Activated naive CD4-positive, alpha-beta T cell treated with anti-CD3 and anti-CD28 coated beads, Interleukin-2, amount 10 ng/mL, durations not matched to agents 7 days and 5 days (primary cell): ENCODE results near the gene ABHD1.
A peak's percentile ranks its signal among the peaks of the same experiment; 100 is the strongest.

Experiments used
- CTCF ChIA-PET: fragments of 350-600 bp; sonication (Branson Sonifier 250); formaldehyde crosslinking; loops from one replicate; lab custom pipeline; 2021; ENCODE audit warnings: antibody characterized with exemption; lab: Charles Lee
- DNase-seq: peaks from one replicate; pipeline ENCODE4 v3.0.0-alpha.2; 2020
- H3K27ac Mint-ChIP-seq: one replicate; pipeline ENCODE4 v1.8.0; 2021; ENCODE audit warnings: mild to moderate bottlenecking, moderate library complexity, mixed read lengths
- H3K27me3 Mint-ChIP-seq: one replicate; pipeline ENCODE4 v1.8.0; 2021; ENCODE audit warnings: mild to moderate bottlenecking, mixed read lengths
- H3K36me3 Mint-ChIP-seq: one replicate; pipeline ENCODE4 v1.8.0; 2021; ENCODE audit warnings: mixed read lengths
- H3K4me1 Mint-ChIP-seq: one replicate; pipeline ENCODE4 v1.8.0; 2021; ENCODE audit warnings: mixed read lengths
- H3K4me3 Mint-ChIP-seq: one replicate; pipeline ENCODE4 v1.8.0; 2021; ENCODE audit warnings: mild to moderate bottlenecking, moderate library complexity, mixed read lengths
- H3K9me3 Mint-ChIP-seq: one replicate; pipeline ENCODE4 v1.8.0; 2021; ENCODE audit warnings: mixed read lengths

ABHD1 gene

DNA sequence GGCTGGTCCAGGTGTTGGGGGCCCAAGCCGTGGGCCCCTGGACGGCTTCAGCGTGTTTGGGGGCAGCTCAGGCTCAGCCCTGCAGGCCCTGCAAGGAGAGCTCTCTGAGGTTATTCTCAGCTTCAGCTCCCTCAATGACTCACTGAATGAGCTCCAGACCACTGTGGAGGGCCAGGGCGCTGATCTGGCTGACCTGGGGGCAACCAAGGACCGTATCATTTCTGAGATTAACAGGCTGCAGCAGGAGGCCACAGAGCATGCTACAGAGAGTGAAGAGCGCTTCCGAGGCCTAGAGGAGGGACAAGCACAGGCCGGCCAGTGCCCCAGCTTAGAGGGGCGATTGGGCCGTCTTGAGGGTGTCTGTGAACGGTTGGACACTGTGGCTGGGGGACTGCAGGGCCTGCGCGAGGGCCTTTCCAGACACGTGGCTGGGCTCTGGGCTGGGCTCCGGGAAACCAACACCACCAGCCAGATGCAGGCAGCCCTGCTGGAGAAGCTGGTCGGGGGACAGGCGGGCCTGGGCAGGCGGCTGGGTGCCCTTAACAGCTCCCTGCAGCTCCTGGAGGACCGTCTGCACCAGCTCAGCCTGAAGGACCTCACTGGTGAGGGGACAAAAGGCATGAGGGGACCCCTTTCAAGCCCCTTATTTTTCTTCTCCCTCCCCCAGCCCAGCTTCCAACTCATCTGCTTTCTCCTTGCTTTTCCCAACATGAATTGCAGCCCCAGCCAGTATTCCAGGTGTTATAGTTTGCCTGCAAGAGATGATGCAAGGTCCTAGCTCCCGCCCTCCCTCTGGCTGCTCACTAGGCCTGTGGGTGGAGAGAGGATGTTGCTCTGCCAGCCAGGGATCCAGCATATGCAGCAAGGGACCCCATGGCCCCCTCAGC, 40.0 kb upstream of the ABHD1 start:
- no peak for DNase-seq
- Mint-ChIP-seq H3K36me3 (peaks cover 3% of the 10 kb centered on the region), H3K27me3 (no peaks in the 10 kb centered on the region), H3K9me3 (no peaks in the 10 kb centered on the region), H3K27ac (peak overlapping the region; percentile 11), H3K4me1 (peaks cover 56% of the 10 kb centered on the region), H3K4me3 (no peak overlapping the region)
- CTCF ChIA-PET = interaction anchor here (1.2 to 3.2 kb wide), 3 partner anchors 9 to 122 kb away, joined by 4 to 21 read pairs (median 8); partner anchors contain the start of gene AGBL5

DNA sequence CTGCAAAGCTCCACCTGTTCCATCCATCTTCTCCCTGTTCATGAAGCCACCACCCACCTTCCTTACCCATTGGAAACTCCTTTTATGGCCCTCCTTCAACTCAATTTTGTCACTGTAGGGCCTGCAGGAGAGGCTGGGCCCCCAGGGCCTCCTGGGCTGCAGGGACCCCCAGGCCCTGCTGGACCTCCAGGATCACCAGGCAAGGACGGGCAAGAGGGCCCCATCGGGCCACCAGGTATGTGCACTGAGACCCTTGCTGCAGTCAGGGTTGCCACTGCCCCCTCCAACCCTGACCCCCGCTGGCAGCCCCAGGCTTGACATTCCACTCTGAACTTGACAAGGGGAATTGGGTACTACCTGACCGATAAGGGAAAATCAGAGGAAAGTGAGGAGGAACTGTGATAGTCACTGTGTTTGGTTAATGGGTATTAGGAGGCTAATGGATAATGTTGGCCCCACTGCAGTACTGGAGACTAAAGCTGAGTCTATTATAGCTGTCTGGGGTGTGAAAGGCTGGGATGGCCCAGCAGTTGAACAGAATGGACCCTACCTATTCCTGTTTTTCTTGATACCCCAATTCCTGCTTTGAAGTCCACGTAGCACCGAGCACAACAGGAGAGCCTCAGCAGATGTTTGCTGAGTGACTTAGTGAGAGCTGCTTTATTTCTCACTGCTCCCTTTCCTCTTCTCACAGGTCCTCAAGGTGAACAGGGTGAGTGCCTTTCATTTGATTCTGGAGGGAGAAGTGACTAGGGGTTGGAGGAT, 39.1 kb upstream of the ABHD1 start:
- H3K27ac Mint-ChIP-seq = no peak overlapping the region
- CTCF ChIA-PET = interaction anchor here (0.5 to 1.2 kb wide), 2 partner anchors 10 to 18 kb away, joined by 3 to 4 read pairs; no protein-coding TSS in a partner anchor
- no peaks in the 10 kb centered on the region for H3K9me3 Mint-ChIP-seq
- no peaks in the 10 kb centered on the region for H3K27me3 Mint-ChIP-seq
- DNase-seq = no peak
- H3K4me1 Mint-ChIP-seq = peaks cover 64% of the 10 kb centered on the region
- H3K36me3 Mint-ChIP-seq = peaks cover 3% of the 10 kb centered on the region
- peak overlapping the region; percentile 80 for H3K4me3 Mint-ChIP-seq

DNA sequence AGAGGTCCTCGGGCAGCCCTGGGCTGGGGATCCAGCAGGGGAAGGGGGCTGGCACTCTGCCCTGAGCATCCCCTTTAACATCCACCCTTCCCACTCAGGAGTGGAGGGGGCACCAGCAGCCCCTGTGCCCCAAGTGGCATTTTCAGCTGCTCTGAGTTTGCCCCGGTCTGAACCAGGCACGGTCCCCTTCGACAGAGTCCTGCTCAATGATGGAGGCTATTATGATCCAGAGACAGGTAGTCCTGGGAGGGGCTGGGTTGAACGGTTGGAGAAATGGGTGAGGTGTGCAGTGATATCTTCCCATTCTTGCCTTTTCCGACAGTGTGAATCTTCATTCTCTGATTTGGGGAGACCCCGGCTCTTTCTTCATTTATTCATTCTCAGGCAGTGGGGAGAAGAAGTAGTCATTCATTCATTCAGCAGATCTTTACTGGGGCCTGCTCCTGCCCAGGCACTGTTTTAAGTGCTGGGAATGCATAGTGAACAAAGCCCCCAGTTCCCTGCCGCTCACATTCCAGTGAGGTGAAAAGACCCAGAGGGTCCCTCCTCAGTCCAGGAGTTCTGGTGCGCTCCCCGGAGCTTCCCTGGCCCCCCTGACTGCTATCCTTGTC, 38.4 kb upstream of the ABHD1 start:
- no peak for DNase-seq
- no peaks in the 10 kb centered on the region for H3K27me3 Mint-ChIP-seq
- CTCF ChIA-PET = interaction anchor here (1.0 to 1.4 kb wide), 4 partner anchors 11 to 123 kb away, joined by 4 to 7 read pairs (median 5); partner anchors contain the start of gene AGBL5
- no peaks in the 10 kb centered on the region for H3K9me3 Mint-ChIP-seq
- H3K27ac Mint-ChIP-seq = peak overlapping the region; percentile 80
- H3K4me1 Mint-ChIP-seq = peaks cover 69% of the 10 kb centered on the region
- peaks cover 4% of the 10 kb centered on the region for H3K36me3 Mint-ChIP-seq
- peak overlapping the region; percentile 80 for H3K4me3 Mint-ChIP-seq

GRCh38 chr2:27085673-27086089, 37.9 kb upstream of the ABHD1 start:
- peaks cover 66% of the 10 kb centered on the region for H3K4me1 Mint-ChIP-seq
- no peaks in the 10 kb centered on the region for H3K27me3 Mint-ChIP-seq
- no peaks in the 10 kb centered on the region for H3K9me3 Mint-ChIP-seq
- peaks cover 4% of the 10 kb centered on the region for H3K36me3 Mint-ChIP-seq
- CTCF ChIA-PET = interaction anchor here (1.0 to 1.4 kb wide), 4 partner anchors 11 to 124 kb away, joined by 4 to 7 read pairs (median 5); partner anchors contain the start of gene AGBL5
- peak; percentile 50 for DNase-seq
- H3K27ac Mint-ChIP-seq = peak overlapping the region; percentile 80
- peak overlapping the region; percentile 80 for H3K4me3 Mint-ChIP-seq

DNA sequence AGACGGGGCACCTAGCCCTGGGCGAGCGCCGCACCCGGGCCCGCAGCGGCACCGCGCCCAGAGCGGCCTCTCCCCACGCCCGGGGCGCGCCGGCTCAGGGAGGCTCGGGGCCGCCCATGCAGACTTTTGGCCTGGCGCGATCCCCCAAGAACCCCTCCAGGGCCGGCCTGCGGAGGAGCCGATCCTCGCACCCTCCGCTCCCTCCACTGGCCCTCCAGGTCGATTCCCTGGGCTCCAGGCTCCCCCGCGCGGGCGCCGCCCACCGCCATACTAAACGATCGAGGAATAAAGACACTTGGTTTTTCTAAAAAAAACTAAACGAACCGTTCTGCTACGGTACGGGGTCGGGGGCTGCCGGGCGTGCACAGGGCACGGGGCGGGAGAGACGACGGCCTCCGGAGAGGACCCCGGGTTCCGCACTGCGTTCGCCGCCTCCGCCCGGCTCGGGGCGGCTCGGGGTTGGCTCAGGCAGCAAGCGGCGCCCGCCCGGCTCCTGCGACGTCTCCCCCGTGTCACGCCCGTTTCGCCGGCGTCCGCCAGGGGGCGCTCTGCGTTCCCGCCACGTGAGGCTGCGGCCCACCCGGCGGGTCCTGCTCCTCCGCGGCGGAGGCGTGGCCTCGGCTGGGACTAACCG, 37.4 kb upstream of the ABHD1 start:
- CTCF ChIA-PET = interaction anchor here (1.0 to 1.4 kb wide), 5 partner anchors 11 to 124 kb away, joined by 3 to 7 read pairs (median 5); partner anchors contain the start of gene AGBL5
- H3K27me3 Mint-ChIP-seq = no peaks in the 10 kb centered on the region
- H3K36me3 Mint-ChIP-seq = peaks cover 4% of the 10 kb centered on the region
- H3K4me1 Mint-ChIP-seq = peaks cover 61% of the 10 kb centered on the region
- DNase-seq = peak; percentile 97
- peak overlapping the region; percentile 90 for H3K27ac Mint-ChIP-seq
- no peaks in the 10 kb centered on the region for H3K9me3 Mint-ChIP-seq
- H3K4me3 Mint-ChIP-seq = peak overlapping the region; percentile 80

- Mint-ChIP-seq H3K27ac (peak within 1 kb of the TSS; percentile 90), H3K4me1 (peaks cover 56% of the 10 kb centered on the region), H3K9me3 (no peaks in the 10 kb centered on the region), H3K4me3 (peak within 1 kb of the TSS; percentile 80), H3K27me3 (no peaks in the 10 kb centered on the region), H3K36me3 (peaks cover 4% of the 10 kb centered on the region)
- DNase-seq = peak; percentile 57
- CTCF ChIA-PET = interaction anchor here (0.9 to 2.6 kb wide), 6 partner anchors 10 to 216 kb away, joined by 3 to 10 read pairs (median 3); no protein-coding TSS in a partner anchor
These were observed 36.7 kb upstream of the ABHD1 start, which contains the start of gene KHK for GRCh38 chr2:27086724-27087593. Gene KHK (plus strand): TSS chr2:27086772. CDS start chr2:27087260, 488 bp downstream.

DNA sequence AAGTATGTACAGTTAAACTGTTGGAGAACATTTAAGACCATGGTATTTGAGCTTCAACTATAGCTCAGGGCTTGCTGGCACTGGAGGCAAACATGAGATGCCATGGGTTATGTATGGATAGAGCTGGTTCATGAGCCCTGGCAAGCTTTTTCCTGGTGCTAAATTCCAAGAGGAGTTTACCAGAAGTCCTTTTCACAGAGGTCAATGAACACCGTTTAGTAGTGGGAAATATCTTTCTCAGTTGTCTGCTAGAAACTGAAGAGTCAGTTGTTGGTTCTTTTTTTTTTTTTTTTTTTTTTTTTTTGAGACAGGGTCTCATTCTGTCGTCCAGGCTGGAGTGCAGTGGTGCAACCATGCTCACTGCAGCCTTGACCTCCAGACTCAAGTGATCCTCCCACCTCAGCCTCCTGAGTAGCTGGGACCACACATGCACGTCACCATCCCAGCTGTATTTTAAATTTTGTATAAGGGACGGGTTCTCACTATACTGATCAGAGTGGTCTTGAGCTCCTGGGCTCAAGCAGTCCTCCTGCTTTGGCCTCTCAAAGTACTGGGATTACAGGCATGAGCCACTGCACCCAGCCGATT, 35.7 kb upstream of the ABHD1 start:
- CTCF ChIA-PET = interaction anchor here (1.0 to 2.6 kb wide), 6 partner anchors 37 to 215 kb away, joined by 3 to 10 read pairs (median 4); partner anchors contain the start of gene AGBL5

DNA sequence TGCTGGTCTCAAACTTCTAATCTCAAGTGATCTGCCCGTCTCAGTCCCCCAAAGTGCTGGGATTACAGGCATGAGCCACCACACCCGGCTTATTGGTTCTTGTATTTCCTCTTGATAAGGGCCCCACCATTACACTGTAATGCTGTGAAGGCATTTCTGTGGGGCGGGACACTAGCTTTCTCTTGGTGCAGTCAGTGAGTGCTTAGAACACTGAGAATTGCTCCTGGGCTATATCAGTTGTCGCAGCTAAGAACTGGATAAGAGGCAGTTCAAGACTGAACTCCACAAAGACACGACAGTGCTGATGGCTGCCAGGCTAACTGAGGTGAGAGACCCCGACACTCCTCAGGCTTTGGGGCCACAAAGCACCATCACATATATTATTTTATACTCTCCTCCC, 35.0 kb upstream of the ABHD1 start:
- DNase-seq = no peak
- H3K4me3 Mint-ChIP-seq = no peak overlapping the region
- H3K27me3 Mint-ChIP-seq = no peaks in the 10 kb centered on the region
- peaks cover 4% of the 10 kb centered on the region for H3K36me3 Mint-ChIP-seq
- CTCF ChIA-PET = interaction anchor here (1.0 to 2.6 kb wide), 4 partner anchors 38 to 215 kb away, joined by 4 to 10 read pairs (median 6); partner anchors contain the start of gene AGBL5
- H3K9me3 Mint-ChIP-seq = no peaks in the 10 kb centered on the region
- H3K4me1 Mint-ChIP-seq = peaks cover 52% of the 10 kb centered on the region
- H3K27ac Mint-ChIP-seq = no peak overlapping the region

More for the DNA sequence above, 35.7 kb upstream of the ABHD1 start:
- Mint-ChIP-seq H3K9me3 (no peaks in the 10 kb centered on the region), H3K4me1 (peaks cover 54% of the 10 kb centered on the region), H3K27me3 (no peaks in the 10 kb centered on the region), H3K4me3 (peak overlapping the region; percentile 80), H3K36me3 (peaks cover 4% of the 10 kb centered on the region), H3K27ac (no peak overlapping the region)
- DNase-seq = no peak

DNA sequence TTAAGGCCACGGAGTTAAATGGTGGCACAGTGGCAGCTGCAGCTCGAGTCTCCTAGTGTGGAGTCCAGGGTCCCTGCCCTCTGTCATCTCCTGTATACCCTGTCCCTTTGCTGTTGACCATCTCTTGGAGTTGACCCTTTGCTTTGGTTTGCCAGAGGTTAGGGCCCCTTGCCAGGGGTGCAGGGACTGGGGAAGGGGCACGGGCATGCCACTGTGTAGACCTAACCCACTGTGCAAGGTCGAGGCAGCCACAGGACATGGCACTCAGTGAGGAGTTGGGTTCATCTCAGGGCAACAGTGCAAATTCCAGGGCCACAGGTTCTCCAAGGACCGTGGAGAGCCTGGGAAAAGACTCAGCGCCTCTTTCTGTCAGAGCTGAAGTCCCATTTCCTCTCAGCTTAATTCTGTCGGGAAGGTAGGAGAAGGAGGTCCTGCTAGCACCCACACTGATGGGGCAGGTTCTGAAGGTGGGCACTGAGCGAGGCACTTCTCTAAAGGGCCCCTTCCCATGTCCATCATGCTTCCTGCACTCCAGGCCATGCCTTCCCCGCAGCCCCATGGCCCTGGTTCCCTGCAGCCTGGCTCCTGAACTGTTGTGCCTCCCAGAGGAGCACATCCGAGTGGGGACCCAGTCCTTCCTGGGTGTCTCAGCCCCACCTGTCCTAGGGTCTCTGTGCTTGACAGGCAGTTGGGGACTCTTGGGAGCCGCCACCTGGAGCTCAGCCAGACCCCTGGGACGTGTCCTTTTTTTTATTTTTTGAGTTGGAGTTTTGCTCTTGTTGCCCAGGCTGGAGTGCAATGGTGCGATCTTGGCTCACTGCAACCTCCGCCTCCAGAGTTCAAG, 34.3 kb upstream of the ABHD1 start:
- peaks cover 49% of the 10 kb centered on the region for H3K4me1 Mint-ChIP-seq
- CTCF ChIA-PET = interaction anchor here (1.0 to 2.6 kb wide), 4 partner anchors 38 to 214 kb away, joined by 3 to 10 read pairs (median 6); partner anchors contain the start of gene AGBL5
- H3K9me3 Mint-ChIP-seq = no peaks in the 10 kb centered on the region
- H3K4me3 Mint-ChIP-seq = no peak overlapping the region
- H3K27ac Mint-ChIP-seq = no peak overlapping the region
- no peaks in the 10 kb centered on the region for H3K27me3 Mint-ChIP-seq
- no peak for DNase-seq
- H3K36me3 Mint-ChIP-seq = peaks cover 4% of the 10 kb centered on the region

- H3K36me3 Mint-ChIP-seq = peaks cover 1% of the 10 kb centered on the region
- H3K27me3 Mint-ChIP-seq = no peaks in the 10 kb centered on the region
- peaks cover 43% of the 10 kb centered on the region for H3K4me1 Mint-ChIP-seq
- CTCF ChIA-PET = interaction anchor here (1.3 kb wide), 2 partner anchors 10 to 42 kb away, joined by 3 read pairs; no protein-coding TSS in a partner anchor
- no peak overlapping the region for H3K4me3 Mint-ChIP-seq
- DNase-seq = no peak
- H3K9me3 Mint-ChIP-seq = no peaks in the 10 kb centered on the region
- no peak overlapping the region for H3K27ac Mint-ChIP-seq
These were observed 31.6 kb upstream of the ABHD1 start for GRCh38 chr2:27091746-27092695.
